ENCODE data around the gene LOXHD1.

The LOXHD1 gene

GRCh38 chr18:46570666-46571065, 86.4 kb downstream of the LOXHD1 start:
- TF ChIP-seq CTCF (conservative IDR thresholded peaks at IDR 0.05; ENCODE audit: low read length): no peak
- H3K4me3 ChIP-seq (ENCODE audit: low read length): no peak overlapping the region
- no peak for DNase-seq (ENCODE audit: low read depth)

- DNase-seq (ENCODE audit: low read depth): no peak
- no peak for TF ChIP-seq CTCF (conservative IDR thresholded peaks at IDR 0.05; ENCODE audit: low read length)
- H3K4me3 ChIP-seq (ENCODE audit: low read length): no peak overlapping the region
Observed at GRCh38 chr18:46570134-46570533, 86.9 kb downstream of the LOXHD1 start.

- no peak for DNase-seq (ENCODE audit: low read depth)
- H3K4me3 ChIP-seq (ENCODE audit: low read length): no peak overlapping the region
- TF ChIP-seq CTCF (conservative IDR thresholded peaks at IDR 0.05; ENCODE audit: low read length): no peak
Observed at GRCh38 chr18:46569211-46569610, 87.8 kb downstream of the LOXHD1 start.

GRCh38 chr18:46567196-46567595, 89.8 kb downstream of the LOXHD1 start:
- no peak for DNase-seq (ENCODE audit: low read depth)
- TF ChIP-seq CTCF (conservative IDR thresholded peaks at IDR 0.05; ENCODE audit: low read length): no peak

GRCh38 chr18:46566111-46566510, 90.9 kb downstream of the LOXHD1 start:
- DNase-seq (ENCODE audit: low read depth): no peak
- TF ChIP-seq CTCF (conservative IDR thresholded peaks at IDR 0.05; ENCODE audit: low read length): no peak

More at GRCh38 chr18:46567196-46567595, 89.8 kb downstream of the LOXHD1 start:
- H3K4me3 ChIP-seq (ENCODE audit: low read length): no peak overlapping the region

GRCh38 chr18:46565256-46565655, 91.8 kb downstream of the LOXHD1 start:
- DNase-seq (ENCODE audit: low read depth): no peak
- TF ChIP-seq CTCF (conservative IDR thresholded peaks at IDR 0.05; ENCODE audit: low read length): no peak
- H3K4me3 ChIP-seq (ENCODE audit: low read length): no peak overlapping the region

More at GRCh38 chr18:46566111-46566510, 90.9 kb downstream of the LOXHD1 start:
- no peak overlapping the region for H3K4me3 ChIP-seq (ENCODE audit: low read length)

GRCh38 chr18:46563317-46563716, 93.7 kb downstream of the LOXHD1 start:
- H3K4me3 ChIP-seq (ENCODE audit: low read length): no peak overlapping the region
- TF ChIP-seq CTCF (conservative IDR thresholded peaks at IDR 0.05; ENCODE audit: low read length): no peak
- no peak for DNase-seq (ENCODE audit: low read depth)

All from AG10803 (cell line).